Breast epithelium (tissue), 3 donors: ENCODE results near the gene GULP1.

Experiments
- CTCF ChIP-seq, 3 donors: fragments of 450-650 bp; IDR thresholded peaks; one replicate each; pipeline ENCODE4 v1.5.1; 2016 to 2017; ENCODE audit warnings: antibody characterized with exemption in 3 of 3, mild to moderate bottlenecking in 3 of 3, moderate library complexity in 3 of 3
- POLR2A ChIP-seq: fragments of 450-650 bp; IDR thresholded peaks from one replicate; pipeline ENCODE4 v1.6.1; 2016; ENCODE audit warnings: antibody characterized with exemption, mild to moderate bottlenecking, moderate library complexity
- POLR2AphosphoS5 ChIP-seq, 3 donors: sonication (generic); formaldehyde crosslinking; IDR thresholded peaks; one replicate each; pipeline ENCODE4 v1.6.1; 2017; ENCODE audit warnings: antibody characterized with exemption in 3 of 3

DNA sequence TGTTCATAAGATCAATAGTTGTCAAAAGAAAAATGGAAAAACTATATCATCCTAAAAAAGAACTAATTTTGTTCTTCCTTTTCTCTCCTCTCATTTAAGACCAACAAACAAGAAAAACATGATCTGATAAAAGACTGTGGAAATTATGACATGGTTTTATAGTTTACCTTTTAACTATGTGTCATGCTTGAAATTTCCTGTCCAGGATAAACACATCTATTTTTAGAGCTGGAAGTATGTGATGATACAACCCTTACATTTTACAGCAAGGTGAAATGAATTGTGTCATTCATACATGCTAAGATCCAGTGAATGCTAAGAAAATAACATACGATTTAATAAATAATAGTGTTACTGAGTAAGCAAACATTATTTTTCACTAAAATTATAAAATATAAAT is 89.9 kb downstream of the GULP1 start:
- TF ChIP-seq CTCF (IDR thresholded peaks at IDR 0.05) (no peak), POLR2A (no peak), POLR2AphosphoS5 (IDR thresholded peaks at IDR 0.05) (no peak)
